Measurements from ENCODE around the gene FAM131B.
A peak's percentile ranks its signal among the peaks of the same experiment; 100 is the strongest.

The FAM131B gene

GRCh38 chr7:143321242-143321641 lies 41.3 kb downstream of the FAM131B start:
- no peak for DNase-seq (ENCODE audit: low read depth)

GRCh38 chr7:143320620-143321019 lies 41.9 kb downstream of the FAM131B start:
- DNase-seq (ENCODE audit: low read depth), result no peak

GRCh38 chr7:143318661-143319060 lies 43.9 kb downstream of the FAM131B start:
- no peak for DNase-seq (ENCODE audit: low read depth)

- DNase-seq (ENCODE audit: low read depth), result no peak
These were observed 46.0 kb downstream of the FAM131B start for GRCh38 chr7:143316492-143316891.

- DNase-seq (ENCODE audit: low read depth), result no peak
These were observed 46.7 kb downstream of the FAM131B start, which contains the start of gene CLCN1 for GRCh38 chr7:143315776-143316175. CLCN1 (plus strand) TSS chr7:143316111; CDS start chr7:143316213, 102 bp downstream.

GRCh38 chr7:143314127-143314526 lies 48.4 kb downstream of the FAM131B start:
- no peak for DNase-seq (ENCODE audit: low read depth)

- DNase-seq (ENCODE audit: low read depth), result no peak
These were observed 53.9 kb downstream of the FAM131B start for GRCh38 chr7:143308632-143309031.

GRCh38 chr7:143305423-143306070 lies 57.0 kb downstream of the FAM131B start:
- DNase-seq (ENCODE audit: low read depth), result peak; percentile 52

GRCh38 chr7:143304938-143305337 lies 57.6 kb downstream of the FAM131B start:
- no peak for DNase-seq (ENCODE audit: low read depth)

GRCh38 chr7:143303733-143304132 lies 58.8 kb downstream of the FAM131B start:
- DNase-seq (ENCODE audit: low read depth), result no peak

Data from activated gamma-delta T cell treated with anti-CD3 and anti-CD28 coated beads, Interleukin-2, amount 50 U/mL, for 16 hours (primary cell).